IPS-11a (cell line): ENCODE measurements around the gene NXPH2.

Experiments used
- H3K4me3 ChIP-seq: one replicate; pipeline ENCODE4 v1.5.1; 2013; ENCODE audit warnings: low read depth, low read length, control low read depth

The NXPH2 gene

DNA sequence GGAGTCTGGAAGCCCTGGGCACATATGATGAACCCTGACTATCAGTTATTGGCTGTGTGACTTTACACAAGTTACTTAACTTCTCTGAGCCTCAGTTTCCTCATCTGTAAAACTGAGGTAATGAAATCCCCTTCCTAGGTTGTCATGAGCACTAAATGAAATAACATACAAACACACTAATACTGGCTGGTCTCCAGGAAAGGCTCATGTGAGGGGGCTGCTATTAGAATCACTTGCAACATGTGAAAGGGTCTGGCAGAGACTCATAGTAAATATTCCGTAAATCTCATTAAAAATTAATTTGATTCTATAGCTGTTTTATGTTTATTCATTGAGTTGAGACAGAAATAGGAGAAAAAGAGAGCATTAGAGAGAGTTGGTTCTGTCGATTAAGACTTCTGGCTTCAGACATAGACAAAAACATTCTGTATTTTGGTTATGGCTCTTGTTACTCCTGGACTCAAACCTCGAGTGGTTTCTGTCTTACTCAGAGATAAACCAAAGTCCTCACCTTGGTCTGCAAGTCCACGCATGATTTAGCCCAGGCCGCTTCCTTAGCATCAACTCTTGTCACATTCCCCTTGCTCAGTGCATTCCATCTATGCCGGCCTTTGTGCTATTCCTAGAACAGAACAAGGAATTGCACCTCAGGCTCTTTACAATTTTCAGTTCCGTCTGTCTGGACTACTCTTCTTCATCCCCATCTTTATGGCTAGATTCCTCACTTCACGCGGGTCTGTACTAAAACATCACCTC lies 139.1 kb downstream of the NXPH2 start:
- H3K4me3 ChIP-seq = no peak overlapping the region

DNA sequence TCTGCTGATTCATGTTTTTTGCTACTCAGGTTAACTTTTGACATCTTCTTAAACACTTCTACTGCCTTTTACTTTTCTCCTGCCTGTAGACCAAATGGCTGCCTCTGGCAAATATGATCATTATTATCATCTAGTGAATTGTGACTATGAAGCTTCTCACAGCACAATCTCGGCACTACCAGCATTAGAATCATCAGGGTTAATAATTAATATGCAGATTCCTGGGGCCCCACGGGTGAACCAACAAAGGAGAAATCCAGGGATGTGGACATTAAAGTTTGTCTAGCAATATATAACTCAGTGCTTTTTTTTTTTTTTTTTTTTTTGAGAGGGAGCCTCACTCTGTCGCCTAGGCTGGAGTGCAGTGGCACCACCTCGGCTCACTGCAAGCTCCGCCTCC lies 142.5 kb downstream of the NXPH2 start:
- H3K4me3 ChIP-seq = no peak overlapping the region

DNA sequence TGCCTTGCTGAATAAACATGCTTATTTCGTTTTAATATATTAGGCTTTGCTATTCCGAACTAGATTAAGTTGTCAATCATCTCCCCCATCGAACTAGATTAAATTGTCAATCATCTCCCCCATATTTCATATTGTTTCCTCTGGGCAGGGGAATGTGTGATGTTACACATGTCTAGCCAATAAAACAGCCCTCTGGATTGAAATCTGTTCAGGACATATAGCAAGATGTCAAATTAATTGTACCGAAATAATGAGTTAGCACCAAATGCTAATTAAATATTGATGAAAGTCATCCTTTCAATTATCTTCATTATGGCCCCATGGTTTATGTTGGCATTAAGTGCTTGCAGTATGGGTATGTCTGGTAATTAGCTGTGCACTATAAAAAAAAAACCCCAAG lies 143.1 kb downstream of the NXPH2 start:
- H3K4me3 ChIP-seq = no peak overlapping the region

DNA sequence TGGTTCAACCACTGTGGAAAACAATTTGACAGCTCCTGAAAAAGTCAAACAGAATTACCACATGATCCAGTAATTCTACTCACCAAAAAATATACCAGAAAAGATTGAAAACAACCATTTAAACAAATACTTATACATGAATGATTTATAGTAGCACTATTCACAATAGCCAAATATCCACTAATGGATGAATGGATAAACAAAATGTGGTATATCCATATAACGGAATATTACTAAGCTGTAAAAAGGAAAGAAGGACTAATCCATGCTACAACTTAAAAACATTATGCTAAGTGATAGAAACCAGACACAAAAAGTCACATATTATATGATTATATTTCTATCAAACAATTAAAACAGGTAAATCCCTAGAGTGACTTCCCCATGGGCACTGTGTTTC lies 147.1 kb downstream of the NXPH2 start:
- H3K4me3 ChIP-seq = no peak overlapping the region

DNA sequence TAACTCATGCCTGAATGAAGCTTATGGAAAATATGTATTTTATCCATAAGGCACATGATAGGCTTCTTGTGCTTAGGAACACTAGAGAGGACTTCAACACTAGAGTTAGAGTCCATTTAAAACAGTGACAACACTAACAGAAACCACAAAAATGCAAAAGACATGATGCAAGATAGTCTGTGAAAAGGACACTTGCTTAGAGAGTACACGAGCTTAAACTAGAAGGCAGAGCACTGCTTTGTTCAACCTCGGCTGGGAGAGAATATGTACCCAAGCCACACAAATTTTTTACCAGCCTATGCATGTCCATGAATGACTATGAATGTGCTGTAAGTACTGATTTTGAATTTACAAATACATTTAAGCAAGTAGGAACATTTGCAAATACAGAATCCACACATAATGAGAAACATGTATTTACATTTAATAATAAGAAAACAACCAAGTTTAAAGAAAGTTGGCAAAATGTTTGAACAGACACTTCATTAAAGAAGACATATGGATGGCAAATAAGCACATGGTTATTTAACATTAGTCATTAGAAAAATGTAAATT lies 148.0 kb downstream of the NXPH2 start:
- H3K4me3 ChIP-seq = no peak overlapping the region

DNA sequence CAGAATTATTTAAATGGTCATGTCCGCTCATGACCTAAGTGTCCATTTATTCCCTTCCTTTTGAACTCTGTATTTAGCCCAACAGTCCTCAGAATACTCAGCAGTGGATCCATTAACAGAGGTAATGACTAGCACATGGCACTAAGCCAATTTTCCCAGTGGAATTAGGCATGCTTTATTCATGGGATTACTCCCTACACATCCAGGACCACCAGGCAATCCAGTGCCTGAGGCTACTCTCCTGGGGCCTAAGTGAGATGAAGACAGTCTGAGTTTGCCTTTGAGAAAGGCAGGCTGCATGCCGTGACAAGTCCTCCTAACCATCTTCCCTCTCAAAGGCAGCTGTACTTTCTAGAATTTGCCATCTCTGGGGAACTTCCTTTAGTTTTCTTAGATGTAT lies 150.0 kb downstream of the NXPH2 start:
- H3K4me3 ChIP-seq = no peak overlapping the region

DNA sequence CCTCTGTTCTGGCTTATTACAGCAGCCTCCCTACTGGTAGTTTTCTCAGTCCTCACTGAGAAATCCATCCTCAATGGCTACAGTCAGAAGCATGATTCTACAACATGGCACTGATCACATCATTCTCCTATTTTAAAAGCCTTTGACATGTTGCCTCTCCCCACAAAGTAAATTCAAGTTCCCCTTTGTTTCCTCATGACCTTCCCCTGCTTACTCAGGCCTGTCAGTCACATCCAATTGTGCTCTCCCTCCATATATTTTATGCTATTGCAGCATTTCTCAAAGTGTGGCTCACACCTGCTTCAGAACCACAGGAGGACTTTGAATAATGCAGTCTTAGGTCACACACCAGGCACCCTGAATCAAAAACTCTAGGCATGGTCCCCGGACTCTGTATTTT lies 154.0 kb downstream of the NXPH2 start:
- H3K4me3 ChIP-seq = no peak overlapping the region

DNA sequence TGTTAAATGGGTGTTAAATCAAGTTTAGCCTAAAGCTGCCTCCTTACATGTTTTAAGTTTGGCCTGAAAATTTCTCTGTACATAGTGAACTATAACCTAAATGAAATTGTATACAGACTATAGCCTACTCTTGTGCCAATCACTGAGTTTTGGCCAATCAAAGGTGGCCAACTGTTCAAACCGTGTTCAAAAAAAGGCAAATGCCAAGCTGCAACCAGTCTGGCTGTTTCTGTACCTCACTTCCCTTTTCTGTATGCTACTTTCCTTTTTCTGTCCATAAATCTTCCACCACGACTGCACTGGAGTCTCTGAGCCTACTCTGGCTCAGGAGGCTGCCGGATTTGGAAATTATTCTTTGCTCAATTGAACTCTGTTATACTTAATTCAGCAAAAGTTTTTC lies 157.6 kb downstream of the NXPH2 start:
- no peak overlapping the region for H3K4me3 ChIP-seq

DNA sequence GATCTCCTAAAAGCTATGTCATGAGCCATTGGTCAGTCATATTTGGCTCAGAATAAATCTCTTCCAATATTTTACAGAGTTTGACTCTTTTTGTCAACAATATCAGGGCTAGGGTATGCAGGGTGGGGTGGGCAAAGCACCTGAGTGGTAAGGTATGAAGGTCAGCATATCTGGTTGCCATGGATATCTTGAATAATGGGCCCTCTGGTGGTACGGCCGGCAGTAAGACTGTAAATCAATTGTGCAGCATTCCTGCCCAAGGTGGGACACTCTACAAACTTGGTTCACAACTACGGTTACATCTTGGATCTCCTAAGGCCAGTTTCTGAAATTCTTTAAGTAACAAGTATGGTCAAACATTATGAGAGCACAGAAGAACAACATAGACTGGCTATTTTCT lies 159.1 kb downstream of the NXPH2 start:
- no peak overlapping the region for H3K4me3 ChIP-seq

DNA sequence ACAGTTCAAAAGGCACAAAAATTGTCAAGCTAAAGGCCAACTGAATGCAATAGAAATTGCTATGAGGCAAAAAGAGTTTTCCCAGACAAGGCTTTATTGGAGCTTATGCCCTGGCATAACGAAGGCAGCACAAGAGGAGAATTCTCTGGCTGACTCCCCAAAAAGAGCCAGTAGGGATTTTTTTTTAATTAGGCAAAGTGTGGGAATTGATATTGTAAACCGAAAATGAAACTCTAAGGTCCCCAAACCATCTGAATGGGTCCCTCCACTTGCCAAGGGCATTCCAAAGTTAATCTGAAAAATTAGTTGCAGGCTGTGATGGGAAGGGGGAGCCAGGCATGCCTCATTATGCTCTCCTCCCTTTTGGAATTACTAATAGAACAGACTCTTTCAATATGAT lies 159.8 kb downstream of the NXPH2 start:
- H3K4me3 ChIP-seq = no peak overlapping the region
